ENCODE measurements around the gene SWT1. TPM values are rescaled to one million over a fixed set of nuclear protein-coding genes. Genes with fewer than 3 reads are reported as not detected.
"Not testable (repeated sequence)": the region's sequence is repeated elsewhere in the genome, so short reads cannot be mapped to it uniquely, and the experiment has no call there.

The SWT1 gene
- total RNA-seq, 1 donor from 2014 or later = 3.5 TPM

DNA sequence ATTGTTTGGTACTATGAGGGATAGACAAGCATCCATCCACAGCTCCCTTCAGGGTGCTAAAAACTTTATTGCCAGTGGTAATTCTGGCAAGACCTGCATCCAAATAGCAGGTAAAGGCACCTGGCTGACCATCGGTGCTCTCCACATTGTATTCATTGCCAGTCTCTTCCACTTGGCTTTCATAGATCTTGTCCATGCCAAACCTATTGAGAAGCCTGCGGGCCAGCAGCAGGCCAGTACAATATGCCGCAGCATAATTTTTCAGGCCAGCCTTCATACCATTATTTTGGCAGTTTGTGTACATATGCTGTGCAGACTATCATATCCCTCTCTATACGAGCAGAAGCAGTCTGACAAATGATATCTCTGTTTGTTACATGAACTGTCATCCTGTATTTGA lies 70.2 kb downstream of the SWT1 start:
- H3K4me3 Mint-ChIP-seq (ENCODE audit: unreplicated experiment) = no peak overlapping the region
- H3K4me1 Mint-ChIP-seq (ENCODE audit: low read depth) = no peaks in the 10 kb centered on the region
- peaks cover 23% of the 10 kb centered on the region for H3K36me3 Mint-ChIP-seq (ENCODE audit: low read depth)
- DNase-seq (ENCODE audit: low spot score) = no peak
- TF ChIP-seq, protein P1, sequence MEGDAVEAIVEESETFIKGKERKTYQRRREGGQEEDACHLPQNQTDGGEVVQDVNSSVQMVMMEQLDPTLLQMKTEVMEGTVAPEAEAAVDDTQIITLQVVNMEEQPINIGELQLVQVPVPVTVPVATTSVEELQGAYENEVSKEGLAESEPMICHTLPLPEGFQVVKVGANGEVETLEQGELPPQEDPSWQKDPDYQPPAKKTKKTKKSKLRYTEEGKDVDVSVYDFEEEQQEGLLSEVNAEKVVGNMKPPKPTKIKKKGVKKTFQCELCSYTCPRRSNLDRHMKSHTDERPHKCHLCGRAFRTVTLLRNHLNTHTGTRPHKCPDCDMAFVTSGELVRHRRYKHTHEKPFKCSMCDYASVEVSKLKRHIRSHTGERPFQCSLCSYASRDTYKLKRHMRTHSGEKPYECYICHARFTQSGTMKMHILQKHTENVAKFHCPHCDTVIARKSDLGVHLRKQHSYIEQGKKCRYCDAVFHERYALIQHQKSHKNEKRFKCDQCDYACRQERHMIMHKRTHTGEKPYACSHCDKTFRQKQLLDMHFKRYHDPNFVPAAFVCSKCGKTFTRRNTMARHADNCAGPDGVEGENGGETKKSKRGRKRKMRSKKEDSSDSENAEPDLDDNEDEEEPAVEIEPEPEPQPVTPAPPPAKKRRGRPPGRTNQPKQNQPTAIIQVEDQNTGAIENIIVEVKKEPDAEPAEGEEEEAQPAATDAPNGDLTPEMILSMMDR (IDR thresholded peaks at IDR 0.05) = no peak
- H3K27me3 Mint-ChIP-seq (ENCODE audit: low read depth) = no peaks in the 10 kb centered on the region
- no peak overlapping the region for H3K27ac Mint-ChIP-seq (ENCODE audit: unreplicated experiment)
- H3K9me3 Mint-ChIP-seq (ENCODE audit: low read depth) = peaks cover 22% of the 10 kb centered on the region

- TF ChIP-seq, protein P1 (IDR thresholded peaks at IDR 0.05) = no peak
- DNase-seq (ENCODE audit: low spot score) = no peak
- H3K36me3 Mint-ChIP-seq (ENCODE audit: low read depth) = peaks cover 14% of the 10 kb centered on the region
- no peak overlapping the region for H3K27ac Mint-ChIP-seq (ENCODE audit: unreplicated experiment)
- H3K4me3 Mint-ChIP-seq (ENCODE audit: unreplicated experiment) = no peak overlapping the region
- H3K4me1 Mint-ChIP-seq (ENCODE audit: low read depth) = no peaks in the 10 kb centered on the region
- H3K9me3 Mint-ChIP-seq (ENCODE audit: low read depth) = peaks cover 11% of the 10 kb centered on the region
- no peaks in the 10 kb centered on the region for H3K27me3 Mint-ChIP-seq (ENCODE audit: low read depth)
These were observed 72.0 kb downstream of the SWT1 start for GRCh38 chr1:185228979-185229378.

DNA sequence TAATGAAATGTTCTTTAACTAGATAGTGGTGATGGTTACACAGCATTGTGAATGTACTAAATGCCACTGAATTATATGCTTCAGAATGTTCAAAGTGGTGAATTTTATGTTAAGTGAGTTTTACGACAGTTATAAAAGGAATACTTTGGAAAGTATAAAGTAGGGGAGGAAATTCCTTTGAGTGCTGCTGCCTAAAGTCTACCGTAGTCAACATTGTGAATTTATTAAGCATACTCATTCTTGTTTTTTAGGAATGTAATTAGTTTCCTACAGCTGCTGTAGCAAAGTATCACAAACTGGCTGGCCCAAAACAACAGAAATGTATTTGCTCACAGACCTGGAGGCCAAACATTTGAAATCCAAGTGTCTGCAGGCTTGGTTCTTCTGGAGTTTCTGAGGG lies 73.0 kb downstream of the SWT1 start:
- Mint-ChIP-seq H3K4me1 (ENCODE audit: low read depth) (no peaks in the 10 kb centered on the region), H3K27me3 (ENCODE audit: low read depth) (no peaks in the 10 kb centered on the region), H3K9me3 (ENCODE audit: low read depth) (peaks cover 1% of the 10 kb centered on the region), H3K36me3 (ENCODE audit: low read depth) (peaks cover 6% of the 10 kb centered on the region), H3K27ac (ENCODE audit: unreplicated experiment) (no peak overlapping the region), H3K4me3 (ENCODE audit: unreplicated experiment) (no peak overlapping the region)
- no peak for DNase-seq (ENCODE audit: low spot score)
- TF ChIP-seq, protein P1 (IDR thresholded peaks at IDR 0.05) = no peak

- peaks cover 13% of the 10 kb centered on the region for H3K36me3 Mint-ChIP-seq (ENCODE audit: low read depth)
- peaks cover 7% of the 10 kb centered on the region for H3K9me3 Mint-ChIP-seq (ENCODE audit: low read depth)
- H3K27ac Mint-ChIP-seq (ENCODE audit: unreplicated experiment) = no peak overlapping the region
- H3K4me3 Mint-ChIP-seq (ENCODE audit: unreplicated experiment) = no peak overlapping the region
- TF ChIP-seq, protein P1 (IDR thresholded peaks at IDR 0.05) = no peak
- DNase-seq (ENCODE audit: low spot score) = no peak
- H3K4me1 Mint-ChIP-seq (ENCODE audit: low read depth) = no peaks in the 10 kb centered on the region
- H3K27me3 Mint-ChIP-seq (ENCODE audit: low read depth) = no peaks in the 10 kb centered on the region
These were observed 75.9 kb downstream of the SWT1 start for GRCh38 chr1:185232874-185233273.

- not testable (repeated sequence) for H3K4me3 Mint-ChIP-seq (ENCODE audit: unreplicated experiment); DNase-seq (ENCODE audit: low spot score); H3K27me3 Mint-ChIP-seq (ENCODE audit: low read depth); H3K9me3 Mint-ChIP-seq (ENCODE audit: low read depth); H3K4me1 Mint-ChIP-seq (ENCODE audit: low read depth); H3K27ac Mint-ChIP-seq (ENCODE audit: unreplicated experiment)
- peaks cover 13% of the 10 kb centered on the region for H3K36me3 Mint-ChIP-seq (ENCODE audit: low read depth)
These were observed 77.2 kb downstream of the SWT1 start for GRCh38 chr1:185234183-185234582.

- not testable (repeated sequence) for H3K4me3 Mint-ChIP-seq (ENCODE audit: unreplicated experiment); H3K9me3 Mint-ChIP-seq (ENCODE audit: low read depth); H3K27me3 Mint-ChIP-seq (ENCODE audit: low read depth); DNase-seq (ENCODE audit: low spot score); H3K4me1 Mint-ChIP-seq (ENCODE audit: low read depth); H3K27ac Mint-ChIP-seq (ENCODE audit: unreplicated experiment)
- H3K36me3 Mint-ChIP-seq (ENCODE audit: low read depth) = peaks cover 13% of the 10 kb centered on the region
These were observed 80.2 kb downstream of the SWT1 start for GRCh38 chr1:185237176-185237575.

All from chondrocyte (in vitro differentiated cells).